Kidney epithelial cell (primary cell): ENCODE measurements around the gene ZNF124. TPM values are rescaled to one million over a fixed set of nuclear protein-coding genes. Genes with fewer than 3 reads are reported as not detected.
"Not testable (repeated sequence)": the region's sequence is repeated elsewhere in the genome, so short reads cannot be mapped to it uniquely, and the experiment has no call there.

Experiments
- DNase-seq: peaks from one replicate; pipeline ENCODE4 v3.0.0-alpha.2; 2010; ENCODE audit warnings: low read depth
- H3K27me3 ChIP-seq: 2 replicates; pipeline ENCODE4 v1.6.0; 2011; ENCODE audit warnings: low read length; ENCODE audit not compliant: control insufficient read depth, insufficient read depth
- H3K36me3 ChIP-seq: 2 replicates; pipeline ENCODE4 v1.5.1; 2011; ENCODE audit warnings: low read length; ENCODE audit not compliant: control insufficient read depth, insufficient read depth
- H3K4me3 ChIP-seq: 2 replicates; pipeline ENCODE4 v1.5.1; 2011; ENCODE audit warnings: low read depth, mild to moderate bottlenecking, control low read depth, low read length
- total RNA-seq: library from RNA; depleted of rRNA; stranded (reverse); fragments of >200 nt; gene quantifications from 2 replicates; pipeline ENCODE4 v1.2.3, GENCODE V29; 2015
- TF ChIP-seq, protein P1 (sequence below): IDR thresholded peaks from 2 replicates; pipeline ENCODE4 v1.5.1; 2011; ENCODE audit warnings: mild to moderate bottlenecking, moderate library complexity, low read length, control low read depth, inconsistent platforms; ENCODE audit not compliant: insufficient read depth, poor library complexity, severe bottlenecking

ZNF124 gene
- total RNA-seq, result 15.3 and 16.8 TPM in 2 replicates

- not testable (repeated sequence) for H3K36me3 ChIP-seq, DNase-seq, H3K27me3 ChIP-seq, H3K4me3 ChIP-seq
These were observed at the start of gene ZNF124 for GRCh38 chr1:247171875-247172563. Gene ZNF124, minus strand, starts transcription at chr1:247172020. Its CDS starts 143 bp downstream, at chr1:247171877.

DNA sequence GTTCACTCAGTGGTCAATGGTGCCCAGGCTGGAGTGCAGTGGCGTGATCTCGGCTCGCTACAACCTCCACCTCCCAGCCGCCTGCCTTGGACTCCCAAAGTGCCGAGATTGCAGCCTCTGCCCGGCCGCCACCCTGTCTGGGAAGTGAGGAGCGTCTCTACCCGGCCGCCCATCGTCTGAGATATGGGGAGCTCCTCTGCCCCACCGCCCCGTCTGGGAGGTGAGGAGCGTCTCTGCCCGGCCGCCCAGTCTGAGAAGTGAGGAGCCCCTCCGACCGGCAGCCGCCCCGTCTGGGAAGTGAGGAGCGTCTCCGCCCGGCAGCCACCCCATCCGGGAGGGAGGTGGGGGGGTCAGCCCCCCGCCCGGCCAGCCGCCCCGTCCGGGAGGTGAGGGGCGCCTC lies 48.5 kb upstream of the ZNF124 start:
- H3K4me3 ChIP-seq, H3K27me3 ChIP-seq, H3K36me3 ChIP-seq, DNase-seq: not testable (repeated sequence)

- no peak overlapping the region for H3K4me3 ChIP-seq
- DNase-seq, result no peak
- H3K36me3 ChIP-seq, result no peaks in the 10 kb centered on the region
These were observed 46.4 kb upstream of the ZNF124 start for GRCh38 chr1:247218121-247218651.

GRCh38 chr1:247216261-247216660 lies 44.4 kb upstream of the ZNF124 start:
- no peak for DNase-seq
- Histone ChIP-seq H3K36me3 (no peaks in the 10 kb centered on the region), H3K4me3 (no peak overlapping the region), H3K27me3 (no peaks in the 10 kb centered on the region)
- TF ChIP-seq, protein P1, sequence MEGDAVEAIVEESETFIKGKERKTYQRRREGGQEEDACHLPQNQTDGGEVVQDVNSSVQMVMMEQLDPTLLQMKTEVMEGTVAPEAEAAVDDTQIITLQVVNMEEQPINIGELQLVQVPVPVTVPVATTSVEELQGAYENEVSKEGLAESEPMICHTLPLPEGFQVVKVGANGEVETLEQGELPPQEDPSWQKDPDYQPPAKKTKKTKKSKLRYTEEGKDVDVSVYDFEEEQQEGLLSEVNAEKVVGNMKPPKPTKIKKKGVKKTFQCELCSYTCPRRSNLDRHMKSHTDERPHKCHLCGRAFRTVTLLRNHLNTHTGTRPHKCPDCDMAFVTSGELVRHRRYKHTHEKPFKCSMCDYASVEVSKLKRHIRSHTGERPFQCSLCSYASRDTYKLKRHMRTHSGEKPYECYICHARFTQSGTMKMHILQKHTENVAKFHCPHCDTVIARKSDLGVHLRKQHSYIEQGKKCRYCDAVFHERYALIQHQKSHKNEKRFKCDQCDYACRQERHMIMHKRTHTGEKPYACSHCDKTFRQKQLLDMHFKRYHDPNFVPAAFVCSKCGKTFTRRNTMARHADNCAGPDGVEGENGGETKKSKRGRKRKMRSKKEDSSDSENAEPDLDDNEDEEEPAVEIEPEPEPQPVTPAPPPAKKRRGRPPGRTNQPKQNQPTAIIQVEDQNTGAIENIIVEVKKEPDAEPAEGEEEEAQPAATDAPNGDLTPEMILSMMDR, result no peak

More at GRCh38 chr1:247218121-247218651, 46.4 kb upstream of the ZNF124 start:
- TF ChIP-seq, protein P1, result no peak
- H3K27me3 ChIP-seq, result no peaks in the 10 kb centered on the region

DNA sequence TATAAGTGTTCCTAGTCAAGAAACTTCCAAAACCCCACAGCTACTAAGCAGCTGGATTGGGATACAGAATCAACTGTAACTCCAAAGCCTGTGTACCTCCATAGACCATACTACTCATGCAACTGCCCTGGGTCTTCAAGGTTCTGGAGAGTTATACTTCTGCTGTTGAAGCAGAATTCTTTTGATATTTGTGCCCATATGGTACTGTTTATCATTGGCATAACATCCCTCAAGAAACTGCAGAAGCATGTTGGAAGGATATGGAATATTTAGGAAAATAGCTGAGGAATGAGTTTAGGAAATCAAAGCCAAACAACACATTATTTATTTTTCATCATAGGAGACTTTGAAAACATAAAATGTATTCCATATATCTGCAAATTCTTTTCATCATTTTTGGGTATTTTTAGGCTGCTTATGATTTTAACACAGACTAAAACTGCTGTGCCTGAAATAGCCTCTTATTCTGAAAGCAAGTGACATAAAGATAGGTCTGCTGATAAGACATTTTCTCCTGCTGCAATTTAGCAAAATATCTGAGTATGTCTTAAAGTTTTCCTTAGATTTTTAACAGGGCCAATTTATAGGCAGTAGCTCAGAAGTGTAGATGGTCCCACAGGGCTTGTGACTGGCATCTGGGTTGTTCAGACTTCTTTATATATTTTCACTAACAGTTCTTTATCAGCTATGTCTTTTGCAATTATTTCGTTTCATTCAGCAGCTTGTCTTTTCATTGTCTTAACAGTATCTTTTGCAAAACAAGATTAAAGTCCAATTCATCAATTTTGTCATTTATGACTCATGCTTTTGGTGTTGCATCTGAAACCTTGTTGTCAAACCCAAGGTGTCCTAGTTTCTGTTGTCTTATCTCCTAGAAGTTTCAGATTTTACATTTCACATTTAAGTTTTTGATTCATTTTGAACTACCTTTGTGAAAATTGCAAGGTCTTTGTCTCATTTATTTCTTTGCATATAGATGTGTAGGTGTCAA lies 41.1 kb upstream of the ZNF124 start:
- TF ChIP-seq, protein P1, result no peak
- H3K27me3 ChIP-seq, result no peaks in the 10 kb centered on the region
- no peak overlapping the region for H3K4me3 ChIP-seq
- no peak for DNase-seq
- H3K36me3 ChIP-seq, result no peaks in the 10 kb centered on the region

- H3K4me3 ChIP-seq, result no peak overlapping the region
- no peaks in the 10 kb centered on the region for H3K27me3 ChIP-seq
- DNase-seq, result peak; percentile 18
- H3K36me3 ChIP-seq, result no peaks in the 10 kb centered on the region
- TF ChIP-seq, protein P1, result no peak
These were observed 40.2 kb upstream of the ZNF124 start for GRCh38 chr1:247212012-247212411.
